Measurements from ENCODE around the gene CPZ.

DNA sequence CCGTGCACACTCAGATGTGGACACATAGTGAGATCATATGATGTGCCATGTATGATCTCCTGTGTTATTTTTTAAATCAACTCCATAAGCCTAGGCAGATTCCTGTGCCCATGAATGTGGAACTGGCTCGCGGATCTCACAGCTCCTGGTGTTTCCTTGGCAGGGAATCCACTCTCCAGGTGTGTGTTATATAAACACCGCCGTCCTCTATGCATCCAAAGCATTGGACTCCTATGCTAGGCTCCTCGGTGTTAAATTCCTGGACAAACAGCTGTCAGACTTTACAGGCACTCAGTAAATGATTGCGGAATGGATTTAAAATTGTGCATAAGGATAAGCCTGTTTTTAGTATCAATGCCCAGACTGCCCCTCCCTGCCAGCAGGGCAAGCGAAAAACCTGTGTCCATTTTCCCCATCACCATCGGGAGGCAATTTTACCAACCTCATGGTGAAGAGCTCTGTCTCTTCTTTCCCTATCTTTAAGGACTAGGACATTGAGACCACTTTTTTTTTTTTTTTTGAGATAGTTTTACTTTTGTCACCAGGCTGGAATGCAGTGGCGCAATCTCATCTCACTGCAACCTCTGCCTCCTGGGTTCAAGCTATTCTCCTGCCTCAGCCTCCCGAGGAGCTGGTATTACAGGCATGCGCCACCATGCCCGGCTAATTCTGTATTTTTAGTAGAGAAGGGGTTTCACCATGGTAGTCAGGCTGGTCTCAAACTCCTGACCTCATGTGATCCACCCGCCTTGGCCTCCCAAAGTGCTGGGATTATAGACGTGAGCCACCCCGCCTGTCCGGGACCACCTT, 36.0 kb upstream of the CPZ start:
- TF ChIP-seq, protein P1, sequence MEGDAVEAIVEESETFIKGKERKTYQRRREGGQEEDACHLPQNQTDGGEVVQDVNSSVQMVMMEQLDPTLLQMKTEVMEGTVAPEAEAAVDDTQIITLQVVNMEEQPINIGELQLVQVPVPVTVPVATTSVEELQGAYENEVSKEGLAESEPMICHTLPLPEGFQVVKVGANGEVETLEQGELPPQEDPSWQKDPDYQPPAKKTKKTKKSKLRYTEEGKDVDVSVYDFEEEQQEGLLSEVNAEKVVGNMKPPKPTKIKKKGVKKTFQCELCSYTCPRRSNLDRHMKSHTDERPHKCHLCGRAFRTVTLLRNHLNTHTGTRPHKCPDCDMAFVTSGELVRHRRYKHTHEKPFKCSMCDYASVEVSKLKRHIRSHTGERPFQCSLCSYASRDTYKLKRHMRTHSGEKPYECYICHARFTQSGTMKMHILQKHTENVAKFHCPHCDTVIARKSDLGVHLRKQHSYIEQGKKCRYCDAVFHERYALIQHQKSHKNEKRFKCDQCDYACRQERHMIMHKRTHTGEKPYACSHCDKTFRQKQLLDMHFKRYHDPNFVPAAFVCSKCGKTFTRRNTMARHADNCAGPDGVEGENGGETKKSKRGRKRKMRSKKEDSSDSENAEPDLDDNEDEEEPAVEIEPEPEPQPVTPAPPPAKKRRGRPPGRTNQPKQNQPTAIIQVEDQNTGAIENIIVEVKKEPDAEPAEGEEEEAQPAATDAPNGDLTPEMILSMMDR (IDR thresholded peaks at IDR 0.05): peak in 1 of 6 experiments; percentile 20
- no peak for TF ChIP-seq POLR2A (IDR thresholded peaks at IDR 0.05)

Data from thyroid gland (tissue), 4 donors.